A673 (cell line): ENCODE measurements around the gene HOATZ.

Experiments
- CTCF ChIP-seq: fragments of 300-800, 200-600 bp; sonication (generic); conservative IDR thresholded peaks from 2 replicates; pipeline ENCODE4 v1.5.1; 2017; ENCODE audit warnings: low read depth, mild to moderate bottlenecking, antibody characterized with exemption, low read length, moderate library complexity, mixed read lengths
- EZH2 ChIP-seq: fragments of 200-600 bp; sonication (generic); IDR thresholded peaks from 2 replicates; pipeline ENCODE4 v1.6.1; 2017; ENCODE audit warnings: borderline replicate concordance, low read depth, mild to moderate bottlenecking, mixed read lengths, antibody characterized with exemption, low read length; ENCODE audit not compliant: poor library complexity, severe bottlenecking

- TF ChIP-seq CTCF (no peak), EZH2 (no peak)
Measured at GRCh38 chr11:111525456-111525855, 10.9 kb downstream of the HOATZ start.
